Psoas muscle (tissue), 8 donors: ENCODE measurements around the gene PLIN4. TPM values are rescaled to one million over a fixed set of nuclear protein-coding genes. Genes with fewer than 3 reads are reported as not detected.
"Not testable (repeated sequence)": the region's sequence is repeated elsewhere in the genome, so short reads cannot be mapped to it uniquely, and the experiment has no call there.

Experiments
- ATAC-seq, 4 donors: fragments of 200-7000 bp; cut with Tn5 transposase; one replicate each; pipeline ENCODE4 v1.9.1; 2020; ENCODE audit warnings: moderate library complexity in 3 of 4, mild to moderate bottlenecking in 2 of 4
- DNase-seq, 2 donors: peaks; one replicate each; pipeline ENCODE4 v3.0.0-alpha.2; 2020
- H3K27ac ChIP-seq: fragments of 200-600 bp; one replicate; pipeline ENCODE4 v1.8.0; 2022
- H3K27me3 ChIP-seq, 3 donors: fragments of 200-600 bp in 1 of 3; one replicate each; pipeline versions ENCODE4 v1.6.1 to v1.8.0; 2013 to 2022; ENCODE audit warnings: low read length in 2 of 3, mild to moderate bottlenecking in 2 of 3, moderate library complexity in 1 of 3; ENCODE audit not compliant: insufficient read depth in 3 of 3
- H3K36me3 ChIP-seq, 2 donors: fragments of 200-600 bp in 1 of 2; one replicate each; pipeline versions ENCODE4 v1.6.1 to v1.8.0; 2013 to 2022; ENCODE audit warnings: low read depth in 1 of 2, mild to moderate bottlenecking in 1 of 2, moderate library complexity in 1 of 2; ENCODE audit not compliant: insufficient read depth in 1 of 2
- H3K4me1 ChIP-seq: fragments of 200-600 bp; one replicate; pipeline ENCODE4 v1.8.0; 2022
- H3K4me3 ChIP-seq: fragments of 200-600 bp; one replicate; pipeline ENCODE4 v1.8.0; 2022; ENCODE audit warnings: mild to moderate bottlenecking
- H3K9me3 ChIP-seq: fragments of 200-600 bp; one replicate; pipeline ENCODE4 v1.8.0; 2022
- WGBS, 3 donors: extraction: QIAGEN DNeasy Blood & Tissue Kit; methylation state at CpG; one replicate each; pipeline versions ENCODE4 v1.1.6 to v1.1.7; 2013; 5-methylcytosine and 5-hydroxymethylcytosine counted together
- intact Hi-C, 2 donors: fragments of 100-400 bp; cut with DNase I; formaldehyde crosslinking; loops; one replicate each; pipeline versions ENCODE4 v1.11.0 to v1.14.2; 2022
- polyA plus RNA-seq, 3 donors: library from polyadenylated mRNA; stranded (reverse); fragments of 200-250 nt; gene quantifications; one replicate each; pipeline ENCODE4 v1.2.3, GENCODE V29; 2013
- total RNA-seq, 4 donors: library from RNA; stranded (reverse); fragmentation: NEBNext Ultra II Directional in 2 of 4; extraction: Animal tissue kit (Norgen Biotek cat#: 25700) in 2 of 4; gene quantifications; one replicate each; pipeline versions ENCODE4 v1.2.1 to v1.2.4, GENCODE V29; 2021 to 2023
- TF ChIP-seq, protein P1 (sequence below): fragments of 200-600 bp; IDR thresholded peaks from one replicate; pipeline ENCODE4 v1.8.0; 2022; ENCODE audit warnings: antibody characterized with exemption
- donor health status: healthy with polysubstance abuse.
- donor health status: DM: no; HTN: no; CAD: no; lungs with moderate emphysema.
- donor health status: Bipolar disorder and iron deficiency.
- donor health status: healthy.
- donor health status: DM: yes; HTN: yes; CAD: no.
- donor health status: DM: no; HTN: no; CAD: no.
- donor health status: DM: no; HTN: no; CAD: no.
- donor health status: DM: yes; HTN: yes; CAD: no.

PLIN4 gene
- total and polyA plus RNA-seq, 7 donors: 29.0 to 309 (median 115) TPM

DNA sequence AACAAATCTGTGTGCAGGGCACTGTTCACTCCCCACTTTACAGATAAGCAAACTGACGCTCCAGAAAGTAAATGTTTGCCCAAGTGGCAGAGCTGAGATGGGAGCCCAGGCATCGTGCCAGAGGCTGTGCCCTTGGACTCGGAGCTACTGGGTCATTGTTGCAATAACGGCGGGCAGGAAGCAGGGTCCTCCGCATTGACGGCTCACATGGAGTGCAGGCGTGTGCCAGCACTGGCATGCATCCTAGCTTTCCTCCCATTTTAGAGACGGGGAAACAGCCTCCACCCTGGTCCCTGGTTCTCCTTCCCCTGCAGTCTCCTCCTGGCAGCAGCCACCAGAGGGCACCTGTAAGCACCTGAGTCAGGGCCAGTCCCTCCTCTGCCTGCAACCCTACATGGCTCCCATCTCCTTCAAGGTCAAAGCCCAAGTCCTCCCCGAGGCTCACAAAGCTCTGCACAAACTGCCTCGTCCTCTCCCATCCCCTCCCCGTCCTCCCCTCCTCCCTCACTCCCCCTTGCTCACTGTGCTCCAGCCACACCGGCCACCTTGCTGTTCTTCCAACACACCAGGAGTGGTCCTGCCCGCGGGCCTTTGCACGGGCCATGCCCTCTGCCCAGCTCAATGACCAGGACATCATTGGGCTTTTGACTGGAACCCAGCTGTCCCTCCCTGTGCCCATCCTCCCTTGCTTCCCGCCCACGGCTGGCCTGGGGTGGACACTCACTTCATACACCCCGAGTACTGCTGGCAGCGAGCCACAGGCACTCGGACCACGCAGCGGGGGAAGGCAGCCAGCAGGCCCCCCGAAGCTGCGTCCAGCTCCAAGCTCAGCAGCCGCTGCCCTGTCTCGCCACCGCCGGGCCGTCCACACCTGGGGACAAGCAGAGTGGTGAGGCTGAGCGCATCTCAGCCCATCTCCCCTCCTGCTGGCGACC lies 29.3 kb upstream of the PLIN4 start:
- Histone ChIP-seq H3K9me3 (no peaks in the 10 kb centered on the region), H3K27ac (no peak overlapping the region), H3K36me3 (peaks cover 0 to 9% of the 10 kb centered on the region in 2 donors), H3K4me3 (no peak overlapping the region), H3K4me1 (no peaks in the 10 kb centered on the region), H3K27me3 (no peaks in the 10 kb centered on the region)
- DNase-seq (no peak), ATAC-seq (peak in 2 of 4 donors; percentile 45 to 58)
- intact Hi-C loops: no loop called here
- TF ChIP-seq, protein P1, sequence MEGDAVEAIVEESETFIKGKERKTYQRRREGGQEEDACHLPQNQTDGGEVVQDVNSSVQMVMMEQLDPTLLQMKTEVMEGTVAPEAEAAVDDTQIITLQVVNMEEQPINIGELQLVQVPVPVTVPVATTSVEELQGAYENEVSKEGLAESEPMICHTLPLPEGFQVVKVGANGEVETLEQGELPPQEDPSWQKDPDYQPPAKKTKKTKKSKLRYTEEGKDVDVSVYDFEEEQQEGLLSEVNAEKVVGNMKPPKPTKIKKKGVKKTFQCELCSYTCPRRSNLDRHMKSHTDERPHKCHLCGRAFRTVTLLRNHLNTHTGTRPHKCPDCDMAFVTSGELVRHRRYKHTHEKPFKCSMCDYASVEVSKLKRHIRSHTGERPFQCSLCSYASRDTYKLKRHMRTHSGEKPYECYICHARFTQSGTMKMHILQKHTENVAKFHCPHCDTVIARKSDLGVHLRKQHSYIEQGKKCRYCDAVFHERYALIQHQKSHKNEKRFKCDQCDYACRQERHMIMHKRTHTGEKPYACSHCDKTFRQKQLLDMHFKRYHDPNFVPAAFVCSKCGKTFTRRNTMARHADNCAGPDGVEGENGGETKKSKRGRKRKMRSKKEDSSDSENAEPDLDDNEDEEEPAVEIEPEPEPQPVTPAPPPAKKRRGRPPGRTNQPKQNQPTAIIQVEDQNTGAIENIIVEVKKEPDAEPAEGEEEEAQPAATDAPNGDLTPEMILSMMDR: peak; percentile 14
- 69 to 73% (median 72%) methylated on average over 31 to 32 of the region's 32 CpGs for WGBS, 3 donors

DNA sequence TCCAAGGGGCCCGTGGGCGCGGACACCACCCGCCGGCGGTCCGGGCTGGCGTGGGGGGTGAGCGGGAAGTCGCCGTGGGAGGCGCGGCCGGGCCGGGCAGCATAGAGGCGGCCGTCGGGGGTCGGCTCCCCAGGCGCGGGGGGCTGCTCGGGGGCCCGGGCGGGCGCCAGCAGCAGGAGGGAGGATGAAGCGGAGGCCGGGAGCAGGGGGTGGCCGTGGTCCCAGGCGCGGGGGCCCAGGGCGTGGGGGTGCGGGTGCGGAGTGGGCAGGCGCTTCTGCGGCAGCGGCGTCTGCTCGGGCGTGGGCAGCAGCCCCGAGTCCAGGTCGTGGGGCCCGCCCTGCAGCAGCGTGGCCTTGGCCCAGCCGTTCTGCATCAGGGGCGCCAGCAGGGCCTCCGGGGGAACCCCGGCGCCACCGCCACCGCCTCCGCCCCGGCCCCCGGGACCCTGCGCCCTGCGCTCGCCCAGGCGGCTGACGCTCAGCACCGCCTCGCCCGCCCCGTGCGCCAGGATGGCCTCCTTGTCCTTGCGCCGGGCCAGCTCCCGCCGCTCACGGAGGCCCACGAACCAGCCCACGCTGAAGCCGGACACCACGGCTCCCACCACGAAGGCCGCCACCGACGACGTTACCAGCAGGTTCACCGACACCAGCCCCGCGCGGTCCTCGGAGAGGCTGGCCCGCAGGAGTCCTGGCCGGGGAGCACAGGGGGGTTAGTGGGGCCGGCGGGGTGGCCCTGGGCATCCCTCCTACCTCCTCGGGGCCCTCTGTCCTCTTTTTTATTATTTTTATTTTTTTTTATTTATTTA lies 25.8 kb upstream of the PLIN4 start:
- intact Hi-C loops: no loop called here
- TF ChIP-seq, protein P1: no peak
- 93 to 96% (median 95%) methylated on average over 57 to 87 of the region's 87 CpGs for WGBS, 3 donors

DNA sequence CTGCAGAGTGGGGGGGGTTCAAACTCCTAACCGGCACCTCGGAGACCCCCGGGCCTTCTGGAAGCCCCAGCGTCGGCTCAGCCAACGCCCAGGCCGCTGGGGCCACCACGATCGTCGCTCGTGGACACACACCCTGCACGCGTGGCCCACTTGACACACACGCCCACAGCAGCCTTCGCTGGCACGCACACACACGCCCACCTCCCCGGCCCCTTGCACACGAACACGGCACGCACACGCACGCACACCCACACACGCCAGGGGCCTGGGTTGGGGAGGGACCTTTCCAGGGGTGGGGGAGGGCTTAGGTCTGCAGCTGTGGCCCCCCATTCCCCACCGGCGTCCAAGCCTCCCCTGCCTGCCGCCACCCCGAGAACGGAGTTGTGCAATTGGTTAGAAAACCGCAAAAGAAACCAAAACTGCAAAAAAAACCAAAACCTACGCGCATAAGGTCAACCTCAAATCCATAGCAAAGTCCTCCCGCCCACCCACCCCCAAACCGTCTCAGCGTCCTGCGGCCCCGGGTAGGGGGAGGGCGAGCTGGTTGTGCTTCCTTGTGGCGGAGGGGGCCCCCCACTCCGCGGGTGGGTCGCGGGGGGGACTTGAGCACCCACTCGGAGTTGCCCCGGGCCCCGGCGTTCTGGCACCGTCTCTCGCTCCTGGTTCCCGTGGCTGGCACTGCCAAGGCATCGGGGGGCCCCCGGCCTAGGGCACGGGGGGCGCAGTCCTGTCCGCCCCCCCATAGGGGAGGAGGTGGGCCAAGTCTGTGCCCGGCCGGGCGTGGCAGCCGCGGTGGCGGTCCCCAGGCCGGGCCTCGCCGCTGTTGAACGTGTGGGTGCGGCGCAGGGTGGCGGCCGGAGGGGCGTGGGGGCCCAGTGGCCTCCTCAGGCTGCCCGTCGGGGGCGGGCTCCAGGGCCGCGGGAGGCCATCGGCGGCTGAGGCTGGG lies 24.9 kb upstream of the PLIN4 start:
- Histone ChIP-seq H3K27ac (no peak overlapping the region), H3K27me3 (no peaks in the 10 kb centered on the region), H3K4me3 (no peak overlapping the region), H3K9me3 (peaks cover 4% of the 10 kb centered on the region), H3K4me1 (peaks cover 3% of the 10 kb centered on the region), H3K36me3 (peaks cover 0 to 4% of the 10 kb centered on the region in 2 donors)
- 86 to 90% (median 90%) methylated on average over 68 to 77 of the region's 77 CpGs for WGBS, 3 donors
- intact Hi-C loops: no loop called here
- TF ChIP-seq, protein P1: no peak
- DNase-seq: no peak
- ATAC-seq: no peak

More for the DNA sequence above, 25.8 kb upstream of the PLIN4 start:
- no peaks in the 10 kb centered on the region for H3K4me1 ChIP-seq
- ATAC-seq: no peak
- peaks cover 4% of the 10 kb centered on the region for H3K9me3 ChIP-seq
- no peak for DNase-seq
- no peak overlapping the region for H3K27ac ChIP-seq
- no peak overlapping the region for H3K4me3 ChIP-seq
- H3K36me3 ChIP-seq: peaks cover 0 to 8% of the 10 kb centered on the region in 2 donors
- no peaks in the 10 kb centered on the region for H3K27me3 ChIP-seq

DNA sequence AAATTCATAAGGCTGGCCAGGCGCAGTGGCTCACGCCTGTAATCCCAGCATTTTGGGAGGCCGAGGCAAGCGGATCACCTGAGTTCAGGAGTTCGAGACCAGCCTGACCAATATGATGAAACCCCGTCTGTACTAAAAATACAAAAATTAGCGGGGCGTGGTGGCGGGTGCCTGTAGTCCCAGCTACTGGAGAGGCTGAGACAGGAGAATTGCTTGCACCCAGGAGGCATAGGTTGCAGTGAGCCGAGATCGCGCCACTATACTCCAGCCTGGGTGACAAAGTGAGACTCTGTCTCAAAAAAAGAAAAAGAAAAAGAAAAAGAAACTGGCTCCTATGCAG lies 23.5 kb upstream of the PLIN4 start:
- WGBS, 3 donors: 92 to 94% (median 93%) methylated on average over 12 of the region's 12 CpGs
- H3K4me1 ChIP-seq: peaks cover 16% of the 10 kb centered on the region
- H3K9me3 ChIP-seq, H3K4me3 ChIP-seq, ATAC-seq, intact Hi-C loops, H3K27ac ChIP-seq, DNase-seq, H3K27me3 ChIP-seq, H3K36me3 ChIP-seq: not testable (repeated sequence)
